Epidermal melanocyte (primary cell): Measurements from ENCODE around the gene CSF1R.

Experiments used
- DNase-seq: peaks from one replicate; pipeline ENCODE4 v3.0.0; 2011; ENCODE audit warnings: low spot score; ENCODE audit not compliant: insufficient read length

Gene CSF1R

GRCh38 chr5:150069672-150070627 is 16.4 kb downstream of the CSF1R start:
- DNase-seq, result no peak

DNA sequence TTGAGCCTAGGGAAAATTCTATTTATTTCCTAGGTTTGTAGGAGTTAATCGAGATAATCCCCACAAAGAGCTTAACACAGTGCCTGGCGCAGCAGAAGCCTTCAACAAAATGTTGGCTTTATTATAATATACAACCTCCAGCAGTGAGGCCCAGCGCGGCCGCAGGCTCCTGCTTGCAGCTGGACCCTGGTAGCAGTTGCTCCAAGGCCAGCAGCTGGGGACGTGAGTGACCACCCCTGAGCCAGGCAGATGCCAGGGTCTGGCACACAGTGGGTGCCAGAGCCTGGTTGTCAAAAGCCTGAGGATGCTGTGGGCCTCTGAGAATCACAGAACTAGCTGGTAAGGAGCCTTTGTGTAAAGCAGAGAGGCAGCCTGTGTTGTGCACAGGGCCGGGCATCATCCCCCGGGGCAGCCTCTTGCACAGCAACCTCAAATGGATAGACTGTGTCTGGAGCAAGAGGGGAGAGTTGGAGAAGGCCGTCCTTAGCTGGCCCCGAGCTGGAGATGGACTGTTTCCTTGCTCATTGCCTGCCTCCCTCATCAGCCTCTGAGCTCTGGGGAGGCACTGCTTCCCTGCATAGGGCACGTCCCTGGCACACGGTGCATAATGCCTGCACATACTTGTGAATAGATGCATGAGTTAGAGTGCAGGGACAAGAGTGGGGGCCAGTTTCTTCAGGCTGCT is 17.3 kb downstream of the CSF1R start:
- no peak for DNase-seq

GRCh38 chr5:150068472-150068871 is 17.9 kb downstream of the CSF1R start:
- DNase-seq, result no peak

GRCh38 chr5:150068071-150068470 is 18.3 kb downstream of the CSF1R start:
- DNase-seq, result no peak

- DNase-seq, result no peak
These were observed 18.9 kb downstream of the CSF1R start for GRCh38 chr5:150067405-150067960.

GRCh38 chr5:150066901-150067396 is 19.4 kb downstream of the CSF1R start:
- DNase-seq, result no peak

- no peak for DNase-seq
These were observed 19.9 kb downstream of the CSF1R start for GRCh38 chr5:150066436-150066835.

GRCh38 chr5:150065886-150066285 is 20.5 kb downstream of the CSF1R start:
- DNase-seq, result no peak

GRCh38 chr5:150065346-150065745 is 21.0 kb downstream of the CSF1R start:
- no peak for DNase-seq

DNA sequence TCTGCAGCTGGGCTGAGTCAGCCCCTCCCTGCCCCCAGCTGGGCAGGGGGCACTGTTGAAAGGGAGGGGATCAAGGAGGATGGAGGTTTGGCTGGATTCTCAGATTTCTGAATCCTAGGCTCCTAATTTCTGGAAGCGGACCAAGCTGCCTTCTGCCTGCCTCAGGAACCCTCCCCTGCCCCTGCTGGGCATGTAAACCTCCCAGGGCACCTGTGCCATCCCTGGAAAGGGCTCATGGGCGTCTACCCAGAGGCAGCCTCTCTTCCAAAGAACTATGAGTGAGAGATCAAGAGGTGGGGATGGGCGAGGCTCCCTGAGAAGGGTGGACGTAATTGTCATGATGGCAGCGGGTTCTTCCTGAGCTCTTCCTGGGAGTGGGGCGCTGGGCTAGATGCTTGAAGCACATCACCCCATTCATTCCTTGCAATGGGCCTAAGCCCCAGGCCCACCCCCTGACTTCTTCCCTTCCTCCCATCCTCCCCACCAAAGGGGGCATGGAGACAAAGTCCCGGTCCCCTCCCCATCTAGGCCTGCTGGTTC is 21.6 kb downstream of the CSF1R start:
- DNase-seq, result no peak

DNA sequence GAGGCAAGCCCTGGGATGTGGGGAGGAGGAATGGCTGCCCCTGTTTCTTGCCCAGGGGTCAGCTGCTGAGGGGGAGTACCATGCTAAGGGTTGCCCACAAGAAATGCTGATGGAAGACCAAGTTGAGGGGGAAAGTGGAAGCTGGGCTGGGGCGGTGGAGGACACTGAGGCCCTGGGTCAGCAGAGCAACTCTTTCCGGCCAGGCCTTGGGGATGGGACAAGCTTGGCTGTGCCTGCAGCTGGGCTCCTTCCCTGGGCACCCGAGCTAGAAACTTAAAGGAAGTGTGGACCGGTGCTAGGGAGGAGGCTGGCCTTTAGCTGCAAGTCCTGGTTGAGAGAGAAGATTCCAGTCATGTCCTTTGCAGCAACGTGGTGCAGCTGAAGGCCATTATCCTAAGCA is 22.7 kb downstream of the CSF1R start:
- no peak for DNase-seq

DNA sequence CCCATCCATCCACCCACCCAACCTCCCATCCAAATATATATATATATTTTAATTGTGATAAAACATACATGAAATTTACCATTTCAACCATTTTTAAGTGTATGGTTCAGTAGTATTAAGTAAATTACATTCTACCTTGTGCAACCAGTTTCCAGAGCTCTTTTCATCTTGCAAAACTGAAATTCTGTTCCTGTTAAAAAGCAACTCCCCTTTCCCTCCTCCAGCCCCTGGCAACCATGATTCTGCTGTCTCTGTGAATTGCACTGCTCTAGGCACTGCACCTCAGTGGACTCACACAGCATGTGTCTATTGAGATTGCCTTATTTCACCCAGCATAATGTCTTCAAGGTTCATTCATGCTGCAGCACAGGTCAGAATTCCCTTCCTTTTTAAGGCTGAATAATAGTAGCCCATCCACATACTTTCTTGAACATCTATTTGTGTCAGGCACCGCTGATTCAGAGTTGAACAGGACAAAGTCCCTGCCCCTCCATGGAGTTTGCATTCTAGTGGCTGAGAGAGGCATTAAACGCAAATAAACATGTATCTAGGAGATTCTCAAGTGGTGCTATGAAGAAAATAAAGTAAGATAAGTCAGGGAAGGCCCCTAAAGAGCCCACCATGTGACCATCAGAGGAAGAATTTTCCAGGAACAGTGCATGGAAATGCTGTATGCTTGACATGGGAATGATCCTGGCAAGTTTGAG is 24.0 kb downstream of the CSF1R start:
- DNase-seq, result no peak

DNA sequence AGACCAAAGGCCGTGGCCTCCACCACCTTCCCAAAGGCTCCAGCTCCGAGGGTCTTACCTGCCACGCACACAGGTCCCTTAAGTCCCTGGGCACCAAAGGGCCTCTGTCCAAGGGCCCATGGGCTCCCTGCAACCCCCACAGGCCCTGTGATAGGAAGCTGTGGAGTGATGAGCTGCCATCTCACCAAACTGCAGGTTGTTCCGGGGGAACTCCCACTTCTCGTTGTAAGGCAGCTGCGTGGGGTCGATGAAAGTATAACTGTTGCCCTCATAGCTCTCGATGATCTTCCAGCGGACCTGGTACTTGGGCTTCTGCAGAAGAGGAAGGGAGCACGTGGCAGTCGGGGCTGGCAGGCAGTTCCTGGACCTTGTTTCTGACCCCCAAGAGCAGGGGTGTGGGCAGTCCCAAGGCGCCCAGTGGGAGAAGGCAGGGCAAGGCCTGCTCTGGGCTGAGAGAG is 24.8 kb downstream of the CSF1R start:
- no peak for DNase-seq

DNA sequence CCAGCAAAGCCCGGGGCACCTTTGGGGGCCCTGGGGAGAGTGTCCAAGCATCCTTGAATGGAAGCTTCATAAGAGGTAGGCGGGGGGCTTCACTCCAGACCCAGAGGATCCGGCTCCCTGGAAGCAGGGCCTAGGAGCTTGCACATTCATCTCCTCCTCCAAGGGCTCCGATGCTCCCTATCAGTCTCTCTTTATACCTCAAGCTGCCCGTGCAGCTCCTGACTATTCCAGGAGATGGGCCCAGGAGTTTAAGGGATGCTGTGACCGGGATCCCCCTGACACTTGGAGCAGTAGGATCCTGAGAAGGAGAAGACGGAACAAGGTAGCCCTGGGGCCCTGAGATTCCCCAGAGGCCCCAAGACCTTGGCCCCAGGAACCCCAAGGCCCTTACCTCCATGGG is 25.9 kb downstream of the CSF1R start:
- no peak for DNase-seq

GRCh38 chr5:150059623-150060022 is 26.7 kb downstream of the CSF1R start:
- no peak for DNase-seq

GRCh38 chr5:150058480-150059126 is 27.8 kb downstream of the CSF1R start:
- DNase-seq, result peak; percentile 59

- no peak for DNase-seq
These were observed 28.4 kb downstream of the CSF1R start for GRCh38 chr5:150057996-150058395.

DNA sequence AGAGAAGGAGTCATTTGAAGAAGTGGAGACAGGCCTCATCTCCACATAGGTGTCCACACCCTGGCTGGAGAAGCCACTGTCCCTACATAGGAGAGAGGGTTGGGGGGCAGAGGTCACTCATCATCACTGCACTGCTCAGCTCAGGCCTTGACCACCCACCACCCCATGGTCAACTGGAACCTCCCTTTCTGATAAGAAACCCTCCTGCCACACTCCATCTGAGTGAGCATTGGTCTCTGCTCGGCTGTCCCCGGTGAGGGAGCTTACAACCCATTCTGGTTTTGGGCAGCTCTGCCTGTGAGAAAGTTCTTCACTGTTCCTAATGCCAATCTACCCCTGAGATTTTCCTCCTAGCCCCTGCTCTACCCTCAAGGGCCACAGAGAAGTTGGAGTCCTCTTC is 28.8 kb downstream of the CSF1R start:
- DNase-seq, result no peak

DNA sequence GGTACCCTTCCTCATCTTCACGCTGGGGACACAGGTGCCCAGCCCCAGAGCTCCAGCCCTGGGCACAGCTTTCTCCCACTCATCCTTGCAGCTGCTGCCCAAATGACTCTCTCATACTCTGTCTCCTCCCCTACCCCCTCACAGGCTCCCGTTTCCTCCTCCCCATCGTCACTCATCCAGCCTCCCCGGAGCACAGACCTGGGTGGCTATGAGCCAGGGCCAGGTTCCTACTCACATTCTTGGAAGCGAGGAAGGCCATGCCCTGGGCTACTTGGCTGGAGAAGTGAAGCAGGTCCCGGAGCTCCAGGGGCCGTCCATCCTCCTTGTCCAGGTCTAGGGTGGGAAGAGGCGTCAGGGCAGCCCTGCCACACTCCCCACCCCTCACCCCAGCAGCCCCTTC is 29.3 kb downstream of the CSF1R start:
- no peak for DNase-seq

GRCh38 chr5:150056075-150056443 is 30.3 kb downstream of the CSF1R start:
- no peak for DNase-seq
